K562 (cell line): ENCODE measurements around the gene PSD2. TPM values are rescaled to one million over a fixed set of nuclear protein-coding genes. Genes with fewer than 3 reads are reported as not detected.

Experiments used
- ATAC-seq: fragments of 200-7000 bp; cut with Tn5 transposase; 3 replicates; pipeline ENCODE4 v1.9.1; 2020; ENCODE audit warnings: moderate library complexity
- BruUV-seq: library from RNA; stranded (reverse); fragments of 400-500 nt; replicated peaks from 2 replicates; lab custom pipeline; 2021; lab: Mats Ljungman, UMichigan
- CTCF ChIA-PET: fragments of 300-600 bp; formaldehyde crosslinking; extraction: SDS; loops from one replicate; lab custom pipeline; 2021; ENCODE audit warnings: low intra/inter-chr PET ratio; lab: Yijun Ruan, JAX
- POLR2A ChIA-PET: fragments of 300-600, 350-650 bp; sonication (Branson Sonifier 250); formaldehyde crosslinking; extraction: SDS; loops from one replicate; lab custom pipeline; 2021; ENCODE audit warnings: antibody characterized with exemption, inconsistent platforms; lab: Yijun Ruan, JAX
- DNase-seq, 4 experiments: peaks; one replicate each; pipeline versions ENCODE4 v3.0.0 to v3.0.0-alpha.2; 2011 to 2018; ENCODE audit warnings: low spot score in 3 of 4, mixed read lengths in 3 of 4; ENCODE audit errors: extremely low read depth in 1 of 4
- FAIRE-seq: peaks from 2 replicates; lab custom pipeline; 2011; peaks lifted over from hg19 to GRCh38; lab: Jason Lieb, UNC
- H2AFZ ChIP-seq: 2 replicates; pipeline ENCODE4 v1.6.0; 2011; ENCODE audit warnings: low read depth, low read length, control low read depth, inconsistent platforms
- H3K27ac ChIP-seq: fragments of 200-600 bp; 3 replicates; pipeline ENCODE4 v1.8.0; 2011; ENCODE audit warnings: low read depth, mild to moderate bottlenecking, control low read depth, inconsistent platforms, low read length, moderate library complexity, mixed read lengths; ENCODE audit errors: extremely low read depth
- H3K27me3 ChIP-seq, 2 experiments: fragments of 300-600 bp in 1 of 2; 2 replicates in 1 of 2; 3 replicates in 1 of 2; pipeline versions ENCODE4 v1.6.0 to v1.8.0; 2011; ENCODE audit warnings: inconsistent platforms in 2 of 2, low read length in 2 of 2, mild to moderate bottlenecking in 1 of 2, mixed read lengths in 1 of 2, moderate library complexity in 1 of 2; ENCODE audit not compliant: control insufficient read depth in 2 of 2, insufficient read depth in 2 of 2
- H3K36me3 ChIP-seq: fragments of 300-600 bp; 3 replicates; pipeline ENCODE4 v1.8.0; 2011; ENCODE audit warnings: mild to moderate bottlenecking, low read length, inconsistent platforms; ENCODE audit not compliant: control insufficient read depth, insufficient read depth
- H3K4me1 ChIP-seq, 2 experiments: fragments of 200-600 bp in 1 of 2; replicated peaks in 1 of 2; 2 replicates in 1 of 2; 3 replicates in 1 of 2; pipeline versions ENCODE4 v1.5.1 to v1.8.0; 2011; ENCODE audit warnings: inconsistent platforms in 2 of 2, low read length in 2 of 2, mild to moderate bottlenecking in 1 of 2, mixed read lengths in 1 of 2, moderate library complexity in 1 of 2; ENCODE audit not compliant: control insufficient read depth in 2 of 2, insufficient read depth in 2 of 2
- H3K4me2 ChIP-seq: 2 replicates; pipeline ENCODE4 v1.6.1; 2011; ENCODE audit warnings: low read length, control low read depth, inconsistent platforms, mixed read lengths; ENCODE audit not compliant: insufficient read depth
- H3K4me3 ChIP-seq: fragments of 200-600 bp; sonication (generic), shearing (Covaris generic); 2 replicates; pipeline ENCODE4 v1.5.1; 2016; ENCODE audit warnings: control low read depth, inconsistent platforms
- H3K79me2 ChIP-seq: fragments of 200-600 bp; 3 replicates; pipeline ENCODE4 v1.8.0; 2011; ENCODE audit warnings: low read length, inconsistent platforms; ENCODE audit not compliant: control insufficient read depth, insufficient read depth
- H3K9ac ChIP-seq, 2 experiments: 2 replicates each; pipeline versions ENCODE4 v1.6.0 to v1.6.1; 2011; ENCODE audit warnings: low read depth in 2 of 2, low read length in 2 of 2, control low read depth in 1 of 2, inconsistent platforms in 1 of 2, mild to moderate bottlenecking in 1 of 2, mixed read lengths in 1 of 2; ENCODE audit not compliant: insufficient read depth in 1 of 2
- H3K9me1 ChIP-seq: one replicate; pipeline ENCODE4 v1.6.0; 2011; ENCODE audit warnings: inconsistent platforms, mild to moderate bottlenecking, low read length, moderate library complexity; ENCODE audit not compliant: control insufficient read depth, insufficient read depth
- H3K9me3 ChIP-seq: replicated peaks from 2 replicates; pipeline ENCODE4 v1.5.1; 2011; ENCODE audit warnings: low read depth, low read length, inconsistent platforms; ENCODE audit not compliant: control insufficient read depth, insufficient read depth
- H4K20me1 ChIP-seq: replicated peaks from 2 replicates; pipeline ENCODE4 v1.6.1; 2011; ENCODE audit warnings: low read length, inconsistent platforms, mixed read lengths; ENCODE audit not compliant: control insufficient read depth, insufficient read depth
- CHCHD3 ChIP-seq: fragments of 250-450 bp; sonication (Bioruptor Pico); IDR thresholded peaks from 2 replicates; pipeline ENCODE4 v2.1.2; 2022; ENCODE audit warnings: mild to moderate bottlenecking
- FOS ChIP-seq: IDR thresholded peaks from 3 replicates; pipeline ENCODE4 v1.6.1; 2011; ENCODE audit not compliant: insufficient read length; ENCODE audit errors: extremely low read depth
- FOXA1 ChIP-seq: fragments of 450-650 bp; IDR thresholded peaks from 2 replicates; pipeline ENCODE4 v1.6.1; 2016; ENCODE audit warnings: mild to moderate bottlenecking, borderline replicate concordance
- GABPB2 ChIP-seq: fragments of 250-450 bp; sonication (Bioruptor Pico); conservative IDR thresholded peaks from 2 replicates; pipeline ENCODE4 v1.5.1; 2021; ENCODE audit warnings: mild to moderate bottlenecking
- MIER1 ChIP-seq: fragments of 450-650 bp; IDR thresholded peaks from 2 replicates; pipeline ENCODE4 v1.6.1; 2016; ENCODE audit warnings: antibody characterized with exemption, mild to moderate bottlenecking, low read depth
- NCOA4 ChIP-seq: fragments of 450-650 bp; IDR thresholded peaks from 2 replicates; pipeline ENCODE4 v1.6.1; 2018; ENCODE audit warnings: mild to moderate bottlenecking; ENCODE audit not compliant: partially characterized antibody
- PHF20 ChIP-seq: fragments of 450-650 bp; IDR thresholded peaks from 2 replicates; pipeline ENCODE4 v1.6.1; 2018; ENCODE audit not compliant: partially characterized antibody
- RBM17 ChIP-seq: fragments of 200-400 bp; formaldehyde crosslinking; IDR thresholded peaks from 2 replicates; pipeline ENCODE4 v1.6.1; 2017; ENCODE audit warnings: low read depth, mild to moderate bottlenecking, low read length, borderline replicate concordance
- SLC30A9 ChIP-seq: fragments of 250-450 bp; sonication (Bioruptor Pico); IDR thresholded peaks from 2 replicates; pipeline ENCODE4 v1.8.0; 2022; ENCODE audit warnings: mild to moderate bottlenecking, moderate library complexity
- ZNF146 ChIP-seq: IDR thresholded peaks from one replicate; pipeline ENCODE4 v1.6.1; 2018; ENCODE audit warnings: missing compliant biosample characterization; ENCODE audit not compliant: unreplicated experiment
- WGBS: fragments of 100-300 bp; shearing (Covaris generic); methylation state at CpG from one replicate; pipeline ENCODE4 v1.1.6; 2016; ENCODE audit warnings: low coverage, mixed read lengths; ENCODE audit not compliant: insufficient coverage; ENCODE audit errors: missing lambda C conversion rate; 5-methylcytosine and 5-hydroxymethylcytosine counted together
- in situ Hi-C: fragments of 300-500 bp; cut with MboI; formaldehyde crosslinking; loops from 4 replicates; pipeline ENCODE4 v1.15.0; 2018; ENCODE audit warnings: inconsistent platforms, mixed read lengths
- intact Hi-C: fragments of 100-400 bp; cut with micrococcal nuclease; formaldehyde crosslinking; loops from 2 replicates; pipeline ENCODE4 v1.14.2; 2022
- polyA plus RNA-seq, 8 experiments: library from polyadenylated mRNA; depleted of rRNA in 4 of 8; stranded (reverse) in 5 of 8; unstranded in 3 of 8; fragments of >200 nt; fragmentation: Nextera tagmentation in 2 of 8; fragmentation: Illumina TruSeq in 1 of 8; extraction: Ambion mirVana in 2 of 8; extraction: Trizol in 1 of 8; gene quantifications; 2 replicates each; pipeline versions ENCODE4 v1.2.1 to v1.2.3, GENCODE V29; 2011 to 2014; ENCODE audit warnings: inconsistent platforms in 1 of 8, missing spikeins in 1 of 8
- total RNA-seq, 7 experiments: library from RNA; depleted of rRNA in 6 of 7; stranded (reverse); fragments of >200 nt in 6 of 7; fragmentation: Illumina TruSeq in 2 of 7; extraction: Trizol in 2 of 7; gene quantifications; 2 replicates each; pipeline versions ENCODE4 v1.2.1 to v1.2.3, GENCODE V29; 2011 to 2021; ENCODE audit warnings: low replicate concordance in 1 of 7
- TF ChIP-seq, protein P1 (sequence below): fragments of 450-650 bp; conservative IDR thresholded peaks from 2 replicates; pipeline ENCODE4 v1.6.1; 2016; ENCODE audit warnings: missing genetic modification characterization, low read depth, mild to moderate bottlenecking, control low read depth, missing compliant biosample characterization

Gene PSD2
- total and polyA plus RNA-seq, 9 of the 15 experiments (the other 6 are each of a cell fraction or from before 2014, with no cell fraction given): 0.01 to 0.09 (median 0.04) TPM; not detected in 4

DNA sequence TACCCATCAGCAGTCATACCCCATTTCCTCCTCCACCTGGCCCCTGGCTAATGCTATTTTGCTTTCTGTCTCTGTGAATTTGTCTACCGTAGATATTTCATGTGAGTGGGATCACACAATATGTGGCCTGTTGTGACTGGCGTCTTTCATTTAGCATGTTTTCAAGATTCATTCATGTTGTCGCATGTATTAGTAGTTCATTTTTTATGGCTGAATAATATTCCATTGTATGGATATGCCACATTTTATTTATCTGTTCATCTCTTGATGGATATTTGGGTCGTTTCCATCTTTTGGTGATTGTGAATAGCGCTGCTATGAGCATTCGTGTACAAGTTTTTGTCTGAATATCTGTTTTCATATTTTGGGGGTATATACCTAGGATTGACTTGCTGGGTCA is 33.9 kb downstream of the PSD2 start:
- no TSS peak for BruUV-seq

DNA sequence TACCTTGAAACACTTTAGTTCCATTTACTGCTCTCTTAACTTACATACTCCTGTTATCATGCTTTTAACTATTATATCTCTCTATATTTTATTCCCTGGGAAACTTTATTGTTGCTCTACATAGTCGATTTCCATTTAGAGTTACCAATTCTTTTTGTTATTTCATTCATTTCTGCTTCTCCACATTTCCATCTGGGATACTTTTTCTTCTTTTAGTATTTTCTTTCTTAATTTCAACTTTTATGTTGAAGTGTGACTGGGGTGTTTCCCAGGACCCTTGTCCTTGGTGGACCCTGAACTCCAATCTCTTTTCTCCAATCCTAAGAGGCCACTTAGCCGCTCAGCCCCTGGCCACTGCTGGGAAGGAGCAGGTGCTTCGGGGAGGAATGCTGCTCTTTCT is 36.0 kb downstream of the PSD2 start:
- Histone ChIP-seq H3K4me2 (no peak overlapping the region), H3K27me3 (peaks cover 3 to 16% of the 10 kb centered on the region in 2 experiments; a peak in 2 of 5 replicates), H3K9ac (no peak overlapping the region)
- TF ChIP-seq FOS (no peak), CHCHD3 (no peak), MIER1 (no peak), FOXA1 (no peak), PHF20 (no peak), RBM17 (no peak), NCOA4 (no peak)
- TF ChIP-seq, protein P1, sequence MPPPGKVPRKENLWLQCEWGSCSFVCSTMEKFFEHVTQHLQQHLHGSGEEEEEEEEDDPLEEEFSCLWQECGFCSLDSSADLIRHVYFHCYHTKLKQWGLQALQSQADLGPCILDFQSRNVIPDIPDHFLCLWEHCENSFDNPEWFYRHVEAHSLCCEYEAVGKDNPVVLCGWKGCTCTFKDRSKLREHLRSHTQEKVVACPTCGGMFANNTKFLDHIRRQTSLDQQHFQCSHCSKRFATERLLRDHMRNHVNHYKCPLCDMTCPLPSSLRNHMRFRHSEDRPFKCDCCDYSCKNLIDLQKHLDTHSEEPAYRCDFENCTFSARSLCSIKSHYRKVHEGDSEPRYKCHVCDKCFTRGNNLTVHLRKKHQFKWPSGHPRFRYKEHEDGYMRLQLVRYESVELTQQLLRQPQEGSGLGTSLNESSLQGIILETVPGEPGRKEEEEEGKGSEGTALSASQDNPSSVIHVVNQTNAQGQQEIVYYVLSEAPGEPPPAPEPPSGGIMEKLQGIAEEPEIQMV (tag): no peak
- TF ChIP-seq, all 486 proteins: peak for 0
- no peaks in the 10 kb centered on the region for H3K36me3 ChIP-seq
- in situ Hi-C loops: no loop called here
- CTCF ChIA-PET: no interaction called here
- DNase-seq (no peak), FAIRE-seq (no peak), ATAC-seq (no peak)
- H3K9me1 ChIP-seq: peaks cover 2% of the 10 kb centered on the region
- no peak overlapping the region for H3K4me3 ChIP-seq
- H3K4me1 ChIP-seq: no peaks in the 10 kb centered on the region
- 0 out of 2 replicates have a peak, but pooled peaks cover 5% of the 10 kb centered on the region for H4K20me1 ChIP-seq
- 0% methylated on average over 3 of the region's 3 CpGs for WGBS
- H3K79me2 ChIP-seq: no peaks in the 10 kb centered on the region
- POLR2A ChIA-PET: no interaction called here
- H2AFZ ChIP-seq: no peak overlapping the region
- no TSS peak for BruUV-seq
- intact Hi-C loops: no loop called here
- no peaks in the 10 kb centered on the region for H3K9me3 ChIP-seq
- H3K27ac ChIP-seq: no peak overlapping the region

More for the DNA sequence above, 33.9 kb downstream of the PSD2 start:
- in situ Hi-C loops (no loop called here), intact Hi-C loops (no loop called here)
- FAIRE-seq: no peak
- Histone ChIP-seq H3K27ac (no peak overlapping the region), H3K36me3 (no peaks in the 10 kb centered on the region), H4K20me1 (no peaks in the 10 kb centered on the region), H3K9me1 (peaks cover 2% of the 10 kb centered on the region), H3K4me3 (no peak overlapping the region), H3K9ac (no peak overlapping the region), H3K79me2 (no peaks in the 10 kb centered on the region), H3K27me3 (peaks cover 12 to 36% of the 10 kb centered on the region in 2 experiments; a peak in 4 of 5 replicates), H2AFZ (no peak overlapping the region), H3K4me1 (no peaks in the 10 kb centered on the region), H3K9me3 (no peaks in the 10 kb centered on the region), H3K4me2 (no peak overlapping the region)
- ChIA-PET CTCF (no interaction called here), POLR2A (no interaction called here)
- ATAC-seq: no peak
- 2% methylated on average over 6 of the region's 6 CpGs for WGBS
- TF ChIP-seq SLC30A9 (CRISPR knock-in tag): no peak
- TF ChIP-seq GABPB2 (CRISPR knock-in tag): no peak
- TF ChIP-seq ZNF146 (CRISPR knock-in tag): peak; percentile 28
- DNase-seq: no peak
